ENCODE results near the gene RUNDC3A. TPM values are rescaled to one million over a fixed set of nuclear protein-coding genes. Genes with fewer than 3 reads are reported as not detected.

Gene RUNDC3A
- total and polyA plus RNA-seq, 2 of the 13 experiments (the other 11 are each of a cell fraction or from before 2014, with no cell fraction given) = 0.25 TPM; not detected in 1

- TF ChIP-seq ZNF841 (CRISPR knock-in tag; IDR thresholded peaks at IDR 0.05; ENCODE audit: borderline replicate concordance) = no peak
- no peak for TF ChIP-seq HMG20A (CRISPR knock-in tag; IDR thresholded peaks at IDR 0.05; ENCODE audit: borderline replicate concordance)
- TF ChIP-seq ZNF639 (CRISPR knock-in tag; conservative IDR thresholded peaks at IDR 0.05) = peak; percentile 48; the same call in 1 of the 2 replicates
- TF ChIP-seq MEIS2 (CRISPR knock-in tag; IDR thresholded peaks at IDR 0.05) = peak; percentile 81; the same call in 1 of the 2 replicates
- no peak for TF ChIP-seq IKZF1 (IDR thresholded peaks at IDR 0.05)
- peak; percentile 38; the same call in 1 of the 2 replicates for TF ChIP-seq ARID4A (CRISPR knock-in tag; IDR thresholded peaks at IDR 0.05; ENCODE audit: borderline replicate concordance)
- TF ChIP-seq SAP130 (CRISPR knock-in tag; IDR thresholded peaks at IDR 0.05; ENCODE audit: low read depth) = peak; percentile 41
- peak; percentile 63; the same call in 1 of the 2 replicates for TF ChIP-seq ZNF674 (CRISPR knock-in tag; IDR thresholded peaks at IDR 0.05; ENCODE audit: low read depth)
- no peak for TF ChIP-seq TAF15 (IDR thresholded peaks at IDR 0.05; ENCODE audit: low read depth, low read length, poor library complexity, severe bottlenecking)
- TF ChIP-seq MZF1 (CRISPR knock-in tag; IDR thresholded peaks at IDR 0.05; ENCODE audit: borderline replicate concordance) = no peak
- TF ChIP-seq FUBP1 (CRISPR knock-in tag; IDR thresholded peaks at IDR 0.05; ENCODE audit: borderline replicate concordance) = no peak
- TF ChIP-seq ZNF513 (CRISPR knock-in tag; conservative IDR thresholded peaks at IDR 0.05) = no peak
- TF ChIP-seq ZMYM2 (CRISPR knock-in tag; IDR thresholded peaks at IDR 0.05) = no peak
- TF ChIP-seq ZNF800 (CRISPR knock-in tag; IDR thresholded peaks at IDR 0.05) = 0 out of 2 replicates have a peak, but pooled peaks have one; percentile 37
- peak; percentile 36; the same call in 1 of the 2 replicates for TF ChIP-seq SIN3A (IDR thresholded peaks at IDR 0.05; ENCODE audit: borderline replicate concordance, low read depth, low read length)
- no peak for TF ChIP-seq RFXANK (CRISPR knock-in tag; IDR thresholded peaks at IDR 0.05)
Measured at GRCh38 chr17:44354582-44355561, 46.5 kb downstream of the RUNDC3A start (continued).
